Measurements from ENCODE around the gene CEP162.

DNA sequence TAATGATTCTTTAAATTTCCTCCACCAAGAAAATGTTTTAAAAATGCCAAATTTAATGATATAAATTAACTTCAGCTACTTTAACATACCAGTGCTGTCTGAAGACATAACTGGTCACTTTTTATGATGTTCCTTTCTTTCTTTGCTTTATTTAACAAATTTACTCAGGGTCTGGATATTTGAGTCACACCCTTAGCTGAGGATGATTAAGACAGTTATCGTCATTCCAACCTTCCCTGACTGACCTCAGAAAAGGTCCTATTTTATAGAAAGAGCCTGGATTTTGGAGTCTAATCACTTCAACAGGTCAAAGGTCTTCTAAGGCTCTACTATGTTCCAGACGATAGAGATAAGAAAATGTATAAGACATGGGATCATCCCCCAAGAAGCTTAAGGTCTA is 47.4 kb upstream of the CEP162 start:
- TF ChIP-seq, protein P1, sequence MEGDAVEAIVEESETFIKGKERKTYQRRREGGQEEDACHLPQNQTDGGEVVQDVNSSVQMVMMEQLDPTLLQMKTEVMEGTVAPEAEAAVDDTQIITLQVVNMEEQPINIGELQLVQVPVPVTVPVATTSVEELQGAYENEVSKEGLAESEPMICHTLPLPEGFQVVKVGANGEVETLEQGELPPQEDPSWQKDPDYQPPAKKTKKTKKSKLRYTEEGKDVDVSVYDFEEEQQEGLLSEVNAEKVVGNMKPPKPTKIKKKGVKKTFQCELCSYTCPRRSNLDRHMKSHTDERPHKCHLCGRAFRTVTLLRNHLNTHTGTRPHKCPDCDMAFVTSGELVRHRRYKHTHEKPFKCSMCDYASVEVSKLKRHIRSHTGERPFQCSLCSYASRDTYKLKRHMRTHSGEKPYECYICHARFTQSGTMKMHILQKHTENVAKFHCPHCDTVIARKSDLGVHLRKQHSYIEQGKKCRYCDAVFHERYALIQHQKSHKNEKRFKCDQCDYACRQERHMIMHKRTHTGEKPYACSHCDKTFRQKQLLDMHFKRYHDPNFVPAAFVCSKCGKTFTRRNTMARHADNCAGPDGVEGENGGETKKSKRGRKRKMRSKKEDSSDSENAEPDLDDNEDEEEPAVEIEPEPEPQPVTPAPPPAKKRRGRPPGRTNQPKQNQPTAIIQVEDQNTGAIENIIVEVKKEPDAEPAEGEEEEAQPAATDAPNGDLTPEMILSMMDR (conservative IDR thresholded peaks at IDR 0.05; ENCODE audit: low read depth in 2 of 2), result no peak
- no peak for TF ChIP-seq EZH2phosphoT487 (IDR thresholded peaks at IDR 0.05; ENCODE audit: unreplicated experiment)
- no peak for TF ChIP-seq POLR2AphosphoS5 (IDR thresholded peaks at IDR 0.05; ENCODE audit: low read depth)
- no peak for TF ChIP-seq EZH2 (IDR thresholded peaks at IDR 0.05; ENCODE audit: low read depth, unreplicated experiment)
- TF ChIP-seq ZNF114 (CRISPR knock-in tag; IDR thresholded peaks at IDR 0.05), result no peak
- TF ChIP-seq CREB1 (CRISPR knock-in tag; IDR thresholded peaks at IDR 0.05; ENCODE audit: low read depth), result no peak
- TF ChIP-seq, protein P2, sequence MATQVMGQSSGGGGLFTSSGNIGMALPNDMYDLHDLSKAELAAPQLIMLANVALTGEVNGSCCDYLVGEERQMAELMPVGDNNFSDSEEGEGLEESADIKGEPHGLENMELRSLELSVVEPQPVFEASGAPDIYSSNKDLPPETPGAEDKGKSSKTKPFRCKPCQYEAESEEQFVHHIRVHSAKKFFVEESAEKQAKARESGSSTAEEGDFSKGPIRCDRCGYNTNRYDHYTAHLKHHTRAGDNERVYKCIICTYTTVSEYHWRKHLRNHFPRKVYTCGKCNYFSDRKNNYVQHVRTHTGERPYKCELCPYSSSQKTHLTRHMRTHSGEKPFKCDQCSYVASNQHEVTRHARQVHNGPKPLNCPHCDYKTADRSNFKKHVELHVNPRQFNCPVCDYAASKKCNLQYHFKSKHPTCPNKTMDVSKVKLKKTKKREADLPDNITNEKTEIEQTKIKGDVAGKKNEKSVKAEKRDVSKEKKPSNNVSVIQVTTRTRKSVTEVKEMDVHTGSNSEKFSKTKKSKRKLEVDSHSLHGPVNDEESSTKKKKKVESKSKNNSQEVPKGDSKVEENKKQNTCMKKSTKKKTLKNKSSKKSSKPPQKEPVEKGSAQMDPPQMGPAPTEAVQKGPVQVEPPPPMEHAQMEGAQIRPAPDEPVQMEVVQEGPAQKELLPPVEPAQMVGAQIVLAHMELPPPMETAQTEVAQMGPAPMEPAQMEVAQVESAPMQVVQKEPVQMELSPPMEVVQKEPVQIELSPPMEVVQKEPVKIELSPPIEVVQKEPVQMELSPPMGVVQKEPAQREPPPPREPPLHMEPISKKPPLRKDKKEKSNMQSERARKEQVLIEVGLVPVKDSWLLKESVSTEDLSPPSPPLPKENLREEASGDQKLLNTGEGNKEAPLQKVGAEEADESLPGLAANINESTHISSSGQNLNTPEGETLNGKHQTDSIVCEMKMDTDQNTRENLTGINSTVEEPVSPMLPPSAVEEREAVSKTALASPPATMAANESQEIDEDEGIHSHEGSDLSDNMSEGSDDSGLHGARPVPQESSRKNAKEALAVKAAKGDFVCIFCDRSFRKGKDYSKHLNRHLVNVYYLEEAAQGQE (IDR thresholded peaks at IDR 0.05; ENCODE audit: unreplicated experiment), result no peak
- no peak for TF ChIP-seq STAT1 (IDR thresholded peaks at IDR 0.05; ENCODE audit: unreplicated experiment)
- TF ChIP-seq ZNF331 (CRISPR knock-in tag; IDR thresholded peaks at IDR 0.05; ENCODE audit: low read depth), result no peak
